HEK293 (cell line): Measurements from ENCODE around the gene FHAD1.

Experiments
- CTCF ChIA-PET: fragments of 350-600 bp; formaldehyde crosslinking; extraction: SDS; loops from one replicate; lab custom pipeline; 2021; ENCODE audit warnings: antibody characterized with exemption; lab: Yijun Ruan, JAX
- POLR2A ChIA-PET: fragments of 300-600 bp; formaldehyde crosslinking; extraction: SDS; loops from one replicate; lab custom pipeline; 2020; ENCODE audit warnings: antibody characterized with exemption, inconsistent platforms; lab: Yijun Ruan, JAX
- H3K27ac ChIP-seq: fragments of 200-500 bp; sonication (Bioruptor generic); 2 replicates; pipeline ENCODE4 v1.5.1; 2014; ENCODE audit warnings: low read depth, low read length, control low read depth, inconsistent platforms; ENCODE audit errors: extremely low read depth
- H3K36me3 ChIP-seq, 2 experiments: fragments of 200-500 bp in 1 of 2; sonication (Bioruptor generic) in 1 of 2; 1 replicate in 1 of 2; 2 replicates in 1 of 2; pipeline ENCODE4 v1.5.1; 2014 to 2017; ENCODE audit warnings: inconsistent platforms in 2 of 2, low read length in 2 of 2; ENCODE audit not compliant: control insufficient read depth in 2 of 2, insufficient read depth in 1 of 2
- H3K4me1 ChIP-seq: fragments of 200-500 bp; sonication (Bioruptor generic); 2 replicates; pipeline ENCODE4 v1.5.1; 2014; ENCODE audit warnings: mild to moderate bottlenecking, low read length, inconsistent platforms; ENCODE audit not compliant: control insufficient read depth, insufficient read depth
- H3K4me3 ChIP-seq: 2 replicates; pipeline ENCODE4 v1.5.1; 2011; ENCODE audit warnings: low read depth, mild to moderate bottlenecking, control low read depth, low read length, moderate library complexity
- H3K9me3 ChIP-seq: fragments of 200-500 bp; sonication (Bioruptor generic); 2 replicates; pipeline ENCODE4 v1.5.1; 2014; ENCODE audit warnings: low read depth, low read length, inconsistent platforms; ENCODE audit not compliant: control insufficient read depth, insufficient read depth
- EGR2 ChIP-seq: fragments of 450-650 bp; formaldehyde crosslinking; IDR thresholded peaks from 2 replicates; pipeline ENCODE4 v1.5.1; 2016; ENCODE audit warnings: low read depth, missing biosample characterization, missing genetic modification characterization
- GFI1B ChIP-seq: fragments of 450-650 bp; formaldehyde crosslinking; IDR thresholded peaks from 2 replicates; pipeline ENCODE4 v1.5.1; 2016; ENCODE audit warnings: missing biosample characterization, missing genetic modification characterization
- GLIS1 ChIP-seq: fragments of 450-650 bp; formaldehyde crosslinking; IDR thresholded peaks from 2 replicates; pipeline ENCODE4 v1.5.1; 2016; ENCODE audit warnings: missing biosample characterization, missing genetic modification characterization
- HIC1 ChIP-seq: fragments of 450-650 bp; formaldehyde crosslinking; IDR thresholded peaks from 2 replicates; pipeline ENCODE4 v1.5.1; 2016; ENCODE audit warnings: missing biosample characterization, missing genetic modification characterization
- HOXA7 ChIP-seq: sonication (generic); formaldehyde crosslinking; IDR thresholded peaks from 2 replicates; pipeline ENCODE4 v1.8.1; 2022; ENCODE audit warnings: missing genetic modification reagents, borderline replicate concordance
- HOXD13 ChIP-seq: sonication (generic); formaldehyde crosslinking; IDR thresholded peaks from 2 replicates; pipeline ENCODE4 v1.8.0; 2022; ENCODE audit warnings: missing genetic modification reagents, borderline replicate concordance
- KLF8 ChIP-seq: fragments of 450-650 bp; formaldehyde crosslinking; IDR thresholded peaks from 2 replicates; pipeline ENCODE4 v1.5.1; 2016; ENCODE audit warnings: missing biosample characterization, missing genetic modification characterization
- SCRT1 ChIP-seq: fragments of 450-650 bp; formaldehyde crosslinking; IDR thresholded peaks from 2 replicates; pipeline ENCODE4 v1.5.1; 2016; ENCODE audit warnings: missing biosample characterization, missing genetic modification characterization, borderline replicate concordance
- WT1 ChIP-seq: fragments of 450-650 bp; formaldehyde crosslinking; IDR thresholded peaks from 2 replicates; pipeline ENCODE4 v1.5.1; 2016; ENCODE audit warnings: missing biosample characterization, missing genetic modification characterization
- ZBTB21 ChIP-seq: fragments of 450-650 bp; formaldehyde crosslinking; IDR thresholded peaks from 2 replicates; pipeline ENCODE4 v1.5.1; 2017; ENCODE audit warnings: missing biosample characterization, missing genetic modification characterization
- ZFP3 ChIP-seq: fragments of 450-650 bp; formaldehyde crosslinking; IDR thresholded peaks from 2 replicates; pipeline ENCODE4 v1.5.1; 2016; ENCODE audit warnings: low read depth, missing biosample characterization, missing genetic modification characterization
- ZFP37 ChIP-seq: fragments of 450-650 bp; formaldehyde crosslinking; IDR thresholded peaks from 2 replicates; pipeline ENCODE4 v1.5.1; 2016; ENCODE audit warnings: missing biosample characterization, missing genetic modification characterization
- ZIC2 ChIP-seq: fragments of 450-650 bp; formaldehyde crosslinking; IDR thresholded peaks from 2 replicates; pipeline ENCODE4 v1.5.1; 2016; ENCODE audit warnings: missing biosample characterization, missing genetic modification characterization
- ZNF211 ChIP-seq: fragments of 450-650 bp; formaldehyde crosslinking; IDR thresholded peaks from 2 replicates; pipeline ENCODE4 v1.5.1; 2016; ENCODE audit warnings: low read depth, missing biosample characterization, missing genetic modification characterization
- ZNF23 ChIP-seq: fragments of 450-650 bp; formaldehyde crosslinking; IDR thresholded peaks from 2 replicates; pipeline ENCODE4 v1.5.1; 2016; ENCODE audit warnings: missing biosample characterization, missing genetic modification characterization, borderline replicate concordance
- ZNF311 ChIP-seq: fragments of 450-650 bp; formaldehyde crosslinking; IDR thresholded peaks from 2 replicates; pipeline ENCODE4 v1.5.1; 2017; ENCODE audit warnings: missing biosample characterization, missing genetic modification characterization, borderline replicate concordance
- ZNF335 ChIP-seq: fragments of 450-650 bp; formaldehyde crosslinking; conservative IDR thresholded peaks from 2 replicates; pipeline ENCODE4 v1.5.1; 2016; ENCODE audit warnings: missing biosample characterization, missing genetic modification characterization
- ZNF529 ChIP-seq: fragments of 450-650 bp; formaldehyde crosslinking; IDR thresholded peaks from 2 replicates; pipeline ENCODE4 v1.5.1; 2017; ENCODE audit warnings: missing genetic modification characterization, missing biosample characterization; ENCODE audit not compliant: insufficient replicate concordance
- ZNF558 ChIP-seq: fragments of 450-650 bp; formaldehyde crosslinking; IDR thresholded peaks from 2 replicates; pipeline ENCODE4 v1.5.1; 2016; ENCODE audit warnings: missing biosample characterization, missing genetic modification characterization
- ZNF571 ChIP-seq: fragments of 450-650 bp; formaldehyde crosslinking; IDR thresholded peaks from 2 replicates; pipeline ENCODE4 v1.5.0; 2017; ENCODE audit warnings: missing biosample characterization, missing genetic modification characterization
- ZNF585B ChIP-seq: fragments of 450-650 bp; formaldehyde crosslinking; IDR thresholded peaks from 2 replicates; pipeline ENCODE4 v1.5.1; 2016; ENCODE audit warnings: missing biosample characterization, missing genetic modification characterization
- ZNF600 ChIP-seq: fragments of 450-650 bp; formaldehyde crosslinking; IDR thresholded peaks from 2 replicates; pipeline ENCODE4 v1.5.1; 2016; ENCODE audit warnings: missing biosample characterization, missing genetic modification characterization
- ZNF624 ChIP-seq: fragments of 450-650 bp; formaldehyde crosslinking; IDR thresholded peaks from 2 replicates; pipeline ENCODE4 v1.5.1; 2017; ENCODE audit warnings: missing biosample characterization, missing genetic modification characterization
- ZNF645 ChIP-seq: fragments of 450-650 bp; formaldehyde crosslinking; IDR thresholded peaks from 2 replicates; pipeline ENCODE4; 2016; ENCODE audit warnings: missing biosample characterization, missing genetic modification characterization
- ZNF664 ChIP-seq: fragments of 450-650 bp; formaldehyde crosslinking; IDR thresholded peaks from 2 replicates; pipeline ENCODE4 v1.5.1; 2016; ENCODE audit warnings: missing biosample characterization, missing genetic modification characterization
- TF ChIP-seq, protein P1 (sequence below): fragments of 450-650 bp; formaldehyde crosslinking; IDR thresholded peaks from 2 replicates; pipeline ENCODE4 v1.5.1; 2016; ENCODE audit warnings: missing biosample characterization, missing genetic modification characterization
- TF ChIP-seq, protein P2 (sequence below): fragments of 450-650 bp; formaldehyde crosslinking; IDR thresholded peaks from 2 replicates; pipeline ENCODE4 v1.5.1; 2016; ENCODE audit warnings: missing biosample characterization, missing genetic modification characterization

Gene FHAD1

DNA sequence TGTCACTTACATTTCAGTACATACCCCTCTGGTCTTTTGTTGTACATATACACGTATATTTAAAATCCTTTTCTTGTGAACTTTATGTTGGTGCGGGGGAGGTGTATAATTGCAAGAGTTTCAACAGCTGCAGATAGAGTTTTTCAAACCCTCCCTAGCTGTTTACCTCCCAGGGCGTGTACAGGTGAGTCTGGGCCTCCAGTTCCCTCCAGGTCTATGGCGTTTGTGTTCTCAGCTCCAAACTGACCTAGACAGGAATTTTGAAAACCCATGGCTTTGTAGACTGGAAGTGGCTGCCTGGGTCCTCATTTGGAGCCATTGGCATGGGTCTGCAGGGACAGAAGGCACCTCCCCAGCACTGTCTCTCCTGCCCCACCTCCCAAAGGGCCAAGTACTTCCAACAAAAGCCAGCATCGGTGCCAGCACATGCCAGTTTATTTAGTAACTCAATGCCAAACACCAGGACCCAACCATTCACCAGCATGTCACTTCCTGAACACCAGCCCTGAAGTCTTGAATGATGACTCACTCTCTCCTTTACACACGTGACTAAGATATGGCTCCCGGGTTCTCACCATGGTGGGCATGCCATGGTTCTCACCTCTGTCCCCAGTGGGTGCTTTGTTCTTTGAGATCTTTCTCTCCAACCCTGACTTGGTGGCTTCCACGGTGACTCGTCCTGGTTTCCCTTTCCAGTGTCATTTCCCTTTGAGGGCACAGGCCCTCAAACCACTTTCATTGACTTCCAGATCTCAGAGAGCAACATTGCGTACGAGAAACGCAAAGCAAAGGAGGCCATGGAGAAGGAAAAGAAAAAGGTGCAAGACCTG, 105.3 kb downstream of the FHAD1 start (continued):
- TF ChIP-seq, protein P1, sequence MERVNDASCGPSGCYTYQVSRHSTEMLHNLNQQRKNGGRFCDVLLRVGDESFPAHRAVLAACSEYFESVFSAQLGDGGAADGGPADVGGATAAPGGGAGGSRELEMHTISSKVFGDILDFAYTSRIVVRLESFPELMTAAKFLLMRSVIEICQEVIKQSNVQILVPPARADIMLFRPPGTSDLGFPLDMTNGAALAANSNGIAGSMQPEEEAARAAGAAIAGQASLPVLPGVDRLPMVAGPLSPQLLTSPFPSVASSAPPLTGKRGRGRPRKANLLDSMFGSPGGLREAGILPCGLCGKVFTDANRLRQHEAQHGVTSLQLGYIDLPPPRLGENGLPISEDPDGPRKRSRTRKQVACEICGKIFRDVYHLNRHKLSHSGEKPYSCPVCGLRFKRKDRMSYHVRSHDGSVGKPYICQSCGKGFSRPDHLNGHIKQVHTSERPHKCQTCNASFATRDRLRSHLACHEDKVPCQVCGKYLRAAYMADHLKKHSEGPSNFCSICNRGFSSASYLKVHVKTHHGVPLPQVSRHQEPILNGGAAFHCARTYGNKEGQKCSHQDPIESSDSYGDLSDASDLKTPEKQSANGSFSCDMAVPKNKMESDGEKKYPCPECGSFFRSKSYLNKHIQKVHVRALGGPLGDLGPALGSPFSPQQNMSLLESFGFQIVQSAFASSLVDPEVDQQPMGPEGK (tag by site-specific recombination) = no peak
- TF ChIP-seq ZNF571 (tag by site-specific recombination) = no peak

- no peak for TF ChIP-seq HOXA7
- no peak for TF ChIP-seq EGR2 (tag by site-specific recombination)
- no peak for TF ChIP-seq ZFP37 (tag by site-specific recombination)
- TF ChIP-seq WT1 (tag by site-specific recombination) = no peak
- TF ChIP-seq ZFP3 (tag by site-specific recombination) = no peak
- no peak for TF ChIP-seq ZNF529 (tag by site-specific recombination)
- peak; percentile 51 for TF ChIP-seq ZNF335 (tag by site-specific recombination)
- TF ChIP-seq ZNF23 (tag by site-specific recombination) = no peak
- peak; percentile 72 for TF ChIP-seq GLIS1
- TF ChIP-seq ZNF585B = no peak
- no peak for TF ChIP-seq GFI1B
- no peak for TF ChIP-seq ZNF600 (tag by site-specific recombination)
- no peak for TF ChIP-seq HIC1
- TF ChIP-seq, protein P2, sequence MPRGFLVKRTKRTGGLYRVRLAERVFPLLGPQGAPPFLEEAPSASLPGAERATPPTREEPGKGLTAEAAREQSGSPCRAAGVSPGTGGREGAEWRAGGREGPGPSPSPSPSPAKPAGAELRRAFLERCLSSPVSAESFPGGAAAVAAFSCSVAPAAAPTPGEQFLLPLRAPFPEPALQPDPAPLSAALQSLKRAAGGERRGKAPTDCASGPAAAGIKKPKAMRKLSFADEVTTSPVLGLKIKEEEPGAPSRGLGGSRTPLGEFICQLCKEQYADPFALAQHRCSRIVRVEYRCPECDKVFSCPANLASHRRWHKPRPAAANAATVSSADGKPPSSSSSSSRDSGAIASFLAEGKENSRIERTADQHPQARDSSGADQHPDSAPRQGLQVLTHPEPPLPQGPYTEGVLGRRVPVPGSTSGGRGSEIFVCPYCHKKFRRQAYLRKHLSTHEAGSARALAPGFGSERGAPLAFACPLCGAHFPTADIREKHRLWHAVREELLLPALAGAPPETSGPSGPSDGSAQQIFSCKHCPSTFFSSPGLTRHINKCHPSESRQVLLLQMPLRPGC (tag by site-specific recombination) = no peak
- TF ChIP-seq ZNF311 = no peak
- no peak for TF ChIP-seq ZNF624 (tag by site-specific recombination)
- TF ChIP-seq ZNF211 (tag by site-specific recombination) = no peak
- TF ChIP-seq ZIC2 (tag by site-specific recombination) = 0 out of 2 replicates have a peak, but pooled peaks have one; percentile 36
- TF ChIP-seq ZBTB21 (tag by site-specific recombination) = no peak
- TF ChIP-seq ZNF645 (tag by site-specific recombination) = no peak
- TF ChIP-seq KLF8 (tag by site-specific recombination) = no peak
- no peak for TF ChIP-seq ZNF558 (tag by site-specific recombination)
- TF ChIP-seq ZNF664 (tag by site-specific recombination) = no peak
- no peak for TF ChIP-seq HOXD13 (CRISPR knock-in tag)
- TF ChIP-seq SCRT1 = no peak
- ChIA-PET POLR2A (no interaction called here), CTCF (no interaction called here)
- no peaks in the 10 kb centered on the region for H3K9me3 ChIP-seq
- H3K4me3 ChIP-seq = no peak overlapping the region
- H3K27ac ChIP-seq = no peak overlapping the region
- H3K36me3 ChIP-seq = no peaks in the 10 kb centered on the region
- no peaks in the 10 kb centered on the region for H3K4me1 ChIP-seq
These were observed 107.0 kb downstream of the FHAD1 start for GRCh38 chr1:15353839-15354579.
